WTC11 (cell line): Measurements from ENCODE around the gene PARD6A. TPM values are rescaled to one million over a fixed set of nuclear protein-coding genes. Genes with fewer than 3 reads are reported as not detected.

Source experiments
- ATAC-seq: fragments of 200-7000 bp; cut with Tn5 transposase; 2 replicates; pipeline ENCODE4 v1.10.0; 2021; ENCODE audit warnings: mild to moderate bottlenecking, moderate library complexity
- CTCF ChIA-PET: fragments of 300-600 bp; sonication (Branson Sonifier 250); formaldehyde crosslinking; loops from one replicate; lab custom pipeline; 2021; ENCODE audit warnings: antibody characterized with exemption; lab: Charles Lee
- POLR2A ChIA-PET: fragments of 350-600 bp; sonication (Branson Sonifier 250); formaldehyde crosslinking; loops from one replicate; lab custom pipeline; 2021; ENCODE audit warnings: antibody characterized with exemption; lab: Charles Lee
- DNase-seq: peaks from one replicate; pipeline ENCODE4 v3.0.0; 2021; ENCODE audit warnings: low spot score
- H3K27ac Mint-ChIP-seq: 2 replicates; pipeline ENCODE4 v1.8.0; 2021; ENCODE audit warnings: mixed read lengths
- H3K27me3 Mint-ChIP-seq: 2 replicates; pipeline ENCODE4 v1.8.0; 2021; ENCODE audit warnings: low read depth, mild to moderate bottlenecking, moderate library complexity, mixed read lengths
- H3K36me3 Mint-ChIP-seq: 2 replicates; pipeline ENCODE4 v1.8.0; 2021; ENCODE audit warnings: mixed read lengths
- H3K4me1 Mint-ChIP-seq: 2 replicates; pipeline ENCODE4 v1.8.0; 2022; ENCODE audit warnings: mixed read lengths
- H3K4me3 Mint-ChIP-seq: 2 replicates; pipeline ENCODE4 v1.8.0; 2021; ENCODE audit warnings: mild to moderate bottlenecking, moderate library complexity, mixed read lengths
- H3K9me3 Mint-ChIP-seq: 2 replicates; pipeline ENCODE4 v1.8.0; 2021; ENCODE audit warnings: mixed read lengths
- ESRRA ChIP-seq: sonication (generic); formaldehyde crosslinking; IDR thresholded peaks from 2 replicates; pipeline ENCODE4 v1.8.1; 2022; ENCODE audit warnings: mild to moderate bottlenecking, missing genetic modification reagents, borderline replicate concordance
- FOXK1 ChIP-seq: sonication (generic); formaldehyde crosslinking; IDR thresholded peaks from 2 replicates; pipeline ENCODE4 v1.8.0; 2022; ENCODE audit warnings: mild to moderate bottlenecking, moderate library complexity, missing genetic modification reagents
- NFATC4 ChIP-seq: fragments of 250-450 bp; sonication (Bioruptor Pico); IDR thresholded peaks from 2 replicates; pipeline ENCODE4 v1.9.0; 2021; ENCODE audit warnings: mild to moderate bottlenecking
- ZNF416 ChIP-seq: fragments of 250-450 bp; sonication (Bioruptor Pico); IDR thresholded peaks from 2 replicates; pipeline ENCODE4 v1.9.0; 2021; ENCODE audit warnings: mild to moderate bottlenecking, inconsistent platforms
- total RNA-seq: library from RNA; stranded (reverse); gene quantifications from 3 replicates; pipeline ENCODE4 v1.2.3, GENCODE V29; 2021
- TF ChIP-seq, protein P1 (sequence below): fragments of 250-450 bp; sonication (Bioruptor Pico); IDR thresholded peaks from 2 replicates; pipeline ENCODE4 v1.9.0; 2021; ENCODE audit warnings: mild to moderate bottlenecking, borderline replicate concordance
- TF ChIP-seq, protein P2 (sequence below): fragments of 250-450 bp; sonication (Bioruptor Pico); IDR thresholded peaks from 2 replicates; pipeline ENCODE4 v1.9.0; 2021; ENCODE audit warnings: mild to moderate bottlenecking
- TF ChIP-seq, protein P3 (sequence below): sonication (generic); formaldehyde crosslinking; IDR thresholded peaks from 2 replicates; pipeline ENCODE4 v1.8.1; 2022; ENCODE audit warnings: mild to moderate bottlenecking, missing genetic modification reagents, moderate library complexity, borderline replicate concordance
- TF ChIP-seq, protein P4 (sequence below): sonication (generic); formaldehyde crosslinking; IDR thresholded peaks from 2 replicates; pipeline ENCODE4 v1.8.0; 2022; ENCODE audit warnings: mild to moderate bottlenecking, missing genetic modification reagents

Gene PARD6A
- total RNA-seq, 1 experiment from 2014 or later: 17.1 TPM

DNA sequence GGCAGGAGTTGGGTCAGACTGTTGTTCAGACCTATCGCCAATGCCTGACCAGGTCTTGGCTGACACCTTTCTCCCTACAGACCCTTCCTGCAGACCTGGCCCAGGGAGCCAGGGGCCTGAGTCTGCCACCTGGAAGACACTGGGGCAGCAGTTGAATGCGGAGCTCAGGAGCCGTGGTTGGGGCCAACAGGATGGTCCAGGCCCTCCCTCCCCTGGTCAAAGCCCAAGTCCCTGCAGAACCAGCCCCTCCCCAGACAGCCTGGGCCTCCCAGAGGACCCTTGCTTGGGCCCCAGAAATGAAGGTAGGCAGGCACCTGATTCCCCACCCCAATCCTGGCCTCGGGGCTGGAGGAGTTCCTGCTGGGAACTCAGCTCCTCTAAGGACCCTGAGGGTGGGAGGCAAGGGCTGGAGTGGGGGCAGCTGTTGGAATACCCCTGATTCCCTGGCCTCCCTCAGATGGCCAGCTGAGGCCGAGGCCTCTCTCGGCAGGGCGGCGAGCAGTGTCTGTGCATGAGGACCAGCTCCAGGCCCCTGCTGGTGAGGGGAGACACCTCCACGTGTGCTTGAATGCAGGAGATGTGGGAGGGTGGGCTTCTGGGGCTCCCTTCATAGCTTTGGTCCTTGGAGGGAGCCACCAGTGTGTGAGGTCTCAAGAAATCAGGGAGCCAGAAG is 4.3 kb upstream of the PARD6A start (continued):
- TF ChIP-seq, protein P1, sequence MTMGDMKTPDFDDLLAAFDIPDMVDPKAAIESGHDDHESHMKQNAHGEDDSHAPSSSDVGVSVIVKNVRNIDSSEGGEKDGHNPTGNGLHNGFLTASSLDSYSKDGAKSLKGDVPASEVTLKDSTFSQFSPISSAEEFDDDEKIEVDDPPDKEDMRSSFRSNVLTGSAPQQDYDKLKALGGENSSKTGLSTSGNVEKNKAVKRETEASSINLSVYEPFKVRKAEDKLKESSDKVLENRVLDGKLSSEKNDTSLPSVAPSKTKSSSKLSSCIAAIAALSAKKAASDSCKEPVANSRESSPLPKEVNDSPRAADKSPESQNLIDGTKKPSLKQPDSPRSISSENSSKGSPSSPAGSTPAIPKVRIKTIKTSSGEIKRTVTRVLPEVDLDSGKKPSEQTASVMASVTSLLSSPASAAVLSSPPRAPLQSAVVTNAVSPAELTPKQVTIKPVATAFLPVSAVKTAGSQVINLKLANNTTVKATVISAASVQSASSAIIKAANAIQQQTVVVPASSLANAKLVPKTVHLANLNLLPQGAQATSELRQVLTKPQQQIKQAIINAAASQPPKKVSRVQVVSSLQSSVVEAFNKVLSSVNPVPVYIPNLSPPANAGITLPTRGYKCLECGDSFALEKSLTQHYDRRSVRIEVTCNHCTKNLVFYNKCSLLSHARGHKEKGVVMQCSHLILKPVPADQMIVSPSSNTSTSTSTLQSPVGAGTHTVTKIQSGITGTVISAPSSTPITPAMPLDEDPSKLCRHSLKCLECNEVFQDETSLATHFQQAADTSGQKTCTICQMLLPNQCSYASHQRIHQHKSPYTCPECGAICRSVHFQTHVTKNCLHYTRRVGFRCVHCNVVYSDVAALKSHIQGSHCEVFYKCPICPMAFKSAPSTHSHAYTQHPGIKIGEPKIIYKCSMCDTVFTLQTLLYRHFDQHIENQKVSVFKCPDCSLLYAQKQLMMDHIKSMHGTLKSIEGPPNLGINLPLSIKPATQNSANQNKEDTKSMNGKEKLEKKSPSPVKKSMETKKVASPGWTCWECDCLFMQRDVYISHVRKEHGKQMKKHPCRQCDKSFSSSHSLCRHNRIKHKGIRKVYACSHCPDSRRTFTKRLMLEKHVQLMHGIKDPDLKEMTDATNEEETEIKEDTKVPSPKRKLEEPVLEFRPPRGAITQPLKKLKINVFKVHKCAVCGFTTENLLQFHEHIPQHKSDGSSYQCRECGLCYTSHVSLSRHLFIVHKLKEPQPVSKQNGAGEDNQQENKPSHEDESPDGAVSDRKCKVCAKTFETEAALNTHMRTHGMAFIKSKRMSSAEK (CRISPR knock-in tag): no peak
- TF ChIP-seq, protein P2, sequence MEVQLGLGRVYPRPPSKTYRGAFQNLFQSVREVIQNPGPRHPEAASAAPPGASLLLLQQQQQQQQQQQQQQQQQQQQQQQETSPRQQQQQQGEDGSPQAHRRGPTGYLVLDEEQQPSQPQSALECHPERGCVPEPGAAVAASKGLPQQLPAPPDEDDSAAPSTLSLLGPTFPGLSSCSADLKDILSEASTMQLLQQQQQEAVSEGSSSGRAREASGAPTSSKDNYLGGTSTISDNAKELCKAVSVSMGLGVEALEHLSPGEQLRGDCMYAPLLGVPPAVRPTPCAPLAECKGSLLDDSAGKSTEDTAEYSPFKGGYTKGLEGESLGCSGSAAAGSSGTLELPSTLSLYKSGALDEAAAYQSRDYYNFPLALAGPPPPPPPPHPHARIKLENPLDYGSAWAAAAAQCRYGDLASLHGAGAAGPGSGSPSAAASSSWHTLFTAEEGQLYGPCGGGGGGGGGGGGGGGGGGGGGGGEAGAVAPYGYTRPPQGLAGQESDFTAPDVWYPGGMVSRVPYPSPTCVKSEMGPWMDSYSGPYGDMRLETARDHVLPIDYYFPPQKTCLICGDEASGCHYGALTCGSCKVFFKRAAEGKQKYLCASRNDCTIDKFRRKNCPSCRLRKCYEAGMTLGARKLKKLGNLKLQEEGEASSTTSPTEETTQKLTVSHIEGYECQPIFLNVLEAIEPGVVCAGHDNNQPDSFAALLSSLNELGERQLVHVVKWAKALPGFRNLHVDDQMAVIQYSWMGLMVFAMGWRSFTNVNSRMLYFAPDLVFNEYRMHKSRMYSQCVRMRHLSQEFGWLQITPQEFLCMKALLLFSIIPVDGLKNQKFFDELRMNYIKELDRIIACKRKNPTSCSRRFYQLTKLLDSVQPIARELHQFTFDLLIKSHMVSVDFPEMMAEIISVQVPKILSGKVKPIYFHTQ (CRISPR knock-in tag): no peak
- TF ChIP-seq ESRRA (CRISPR knock-in tag) (no peak), NFATC4 (no peak)
- TF ChIP-seq, all 79 proteins: peak for 0

DNA sequence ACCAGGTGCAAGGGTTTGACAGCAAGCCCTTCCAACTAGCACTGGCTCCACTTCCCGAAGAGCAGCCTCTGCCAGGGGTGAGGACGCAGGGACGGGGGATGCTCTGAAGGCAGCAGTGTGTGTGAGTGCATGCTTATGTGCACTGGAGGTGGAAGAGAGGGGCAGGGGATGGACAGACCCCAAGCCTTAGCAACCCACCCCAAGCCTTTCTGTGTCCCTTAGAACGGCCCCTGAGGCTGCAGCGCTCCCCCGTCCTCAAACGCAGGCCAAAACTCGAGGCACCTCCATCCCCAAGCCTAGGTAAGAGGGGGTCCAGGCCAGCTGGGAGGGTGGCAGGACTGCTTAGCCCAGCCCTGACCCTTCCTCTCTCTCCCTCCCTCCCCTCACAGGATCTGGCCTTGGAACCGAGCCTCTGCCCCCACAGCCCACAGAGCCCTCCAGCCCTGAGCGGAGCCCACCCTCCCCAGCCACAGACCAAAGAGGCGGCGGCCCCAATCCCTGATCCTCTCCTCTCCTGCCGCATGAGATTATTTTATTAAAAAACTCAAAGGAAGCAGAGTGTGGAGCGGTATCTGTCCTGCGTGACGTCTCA is 3.6 kb upstream of the PARD6A start:
- ATAC-seq: no peak
- no peak for DNase-seq
- TF ChIP-seq FOXK1 (CRISPR knock-in tag) (no peak), ZNF416 (CRISPR knock-in tag) (no peak), ESRRA (CRISPR knock-in tag) (no peak)
- TF ChIP-seq, protein P3, sequence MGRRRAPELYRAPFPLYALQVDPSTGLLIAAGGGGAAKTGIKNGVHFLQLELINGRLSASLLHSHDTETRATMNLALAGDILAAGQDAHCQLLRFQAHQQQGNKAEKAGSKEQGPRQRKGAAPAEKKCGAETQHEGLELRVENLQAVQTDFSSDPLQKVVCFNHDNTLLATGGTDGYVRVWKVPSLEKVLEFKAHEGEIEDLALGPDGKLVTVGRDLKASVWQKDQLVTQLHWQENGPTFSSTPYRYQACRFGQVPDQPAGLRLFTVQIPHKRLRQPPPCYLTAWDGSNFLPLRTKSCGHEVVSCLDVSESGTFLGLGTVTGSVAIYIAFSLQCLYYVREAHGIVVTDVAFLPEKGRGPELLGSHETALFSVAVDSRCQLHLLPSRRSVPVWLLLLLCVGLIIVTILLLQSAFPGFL (CRISPR knock-in tag): no peak
- TF ChIP-seq, protein P2 (CRISPR knock-in tag): no peak
- TF ChIP-seq, protein P4, sequence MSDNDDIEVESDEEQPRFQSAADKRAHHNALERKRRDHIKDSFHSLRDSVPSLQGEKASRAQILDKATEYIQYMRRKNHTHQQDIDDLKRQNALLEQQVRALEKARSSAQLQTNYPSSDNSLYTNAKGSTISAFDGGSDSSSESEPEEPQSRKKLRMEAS (CRISPR knock-in tag): no peak
- H3K9me3 Mint-ChIP-seq: no peaks in the 10 kb centered on the region
- no peak overlapping the region for H3K4me3 Mint-ChIP-seq
- peaks cover 17% of the 10 kb centered on the region for H3K4me1 Mint-ChIP-seq
- H3K27ac Mint-ChIP-seq: no peak overlapping the region
- POLR2A ChIA-PET: no interaction called here
- 0 out of 2 replicates have a peak, but pooled peaks cover 4% of the 10 kb centered on the region for H3K36me3 Mint-ChIP-seq
- peaks cover 30% of the 10 kb centered on the region for H3K27me3 Mint-ChIP-seq
- CTCF ChIA-PET: interaction anchor here (1.1 kb wide), 1 partner anchor 136 kb away, joined by 3 read pairs; no protein-coding TSS in a partner anchor
